ENCODE results near the gene ZNF664. TPM values are rescaled to one million over a fixed set of nuclear protein-coding genes. Genes with fewer than 3 reads are reported as not detected.

ZNF664 gene
- total and polyA plus RNA-seq, 2 of the 13 experiments (the other 11 are each of a cell fraction or from before 2014, with no cell fraction given): 43.9 to 56.5 TPM

DNA sequence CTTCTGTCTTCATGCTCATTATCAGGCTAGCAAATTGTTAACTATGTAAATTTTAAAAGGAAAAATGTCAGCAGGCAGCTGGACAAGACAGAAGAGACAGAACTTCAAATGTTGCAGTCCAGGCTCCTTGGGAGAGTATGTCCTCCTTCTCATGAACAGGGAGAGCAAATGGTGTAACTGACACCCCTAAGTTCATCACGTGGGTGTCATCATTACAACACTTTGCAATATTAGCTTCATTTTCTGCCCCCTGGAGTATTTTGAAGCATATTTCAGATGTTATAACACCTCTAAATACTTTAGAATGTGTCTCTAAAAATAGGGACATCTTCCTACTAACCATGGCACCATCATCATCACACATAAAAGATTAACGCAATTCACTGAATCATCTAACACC is 62.1 kb downstream of the ZNF664 start:
- H3K9ac ChIP-seq (ENCODE audit: insufficient read depth, low read depth, low read length): no peak overlapping the region
- H3K27me3 ChIP-seq (ENCODE audit: control insufficient read depth in 1 of 2, insufficient read depth in 2 of 2, low read length in 2 of 2): peaks cover 2 to 3% of the 10 kb centered on the region in 2 experiments; a peak in 2 of 5 replicates
- H3K27ac ChIP-seq (ENCODE audit: extremely low read length, insufficient read depth, low read length): no peak overlapping the region
- FAIRE-seq (no peak), ATAC-seq (no peak), DNase-seq (ENCODE audit: low spot score) (no peak)
- BruUV-seq (replicated peaks): no TSS peak
- H2AFZ ChIP-seq (ENCODE audit: low read length): no peak overlapping the region
- no peak overlapping the region for H3K4me2 ChIP-seq (ENCODE audit: low read depth, low read length)
- intact Hi-C loops (cut with micrococcal nuclease; ENCODE audit: unreplicated experiment): loop anchor here (5.0 kb wide), 1 partner anchor 737 kb away; no protein-coding TSS in a partner anchor
- TF ChIP-seq CBX5 (CRISPR knock-in tag; IDR thresholded peaks at IDR 0.05; ENCODE audit: borderline replicate concordance) (no peak), KDM3A (CRISPR knock-in tag; IDR thresholded peaks at IDR 0.05; ENCODE audit: low read depth) (no peak), ATF5 (CRISPR knock-in tag; IDR thresholded peaks at IDR 0.05; ENCODE audit: low read depth) (no peak), RXRB (CRISPR knock-in tag; IDR thresholded peaks at IDR 0.05; ENCODE audit: borderline replicate concordance) (no peak), NR2F2 (IDR thresholded peaks at IDR 0.05; ENCODE audit: borderline replicate concordance, low read depth) (no peak), CEBPB (IDR thresholded peaks at IDR 0.05; ENCODE audit: borderline replicate concordance, low read depth, low read length) (no peak), NPAS2 (CRISPR knock-in tag; IDR thresholded peaks at IDR 0.05; ENCODE audit: borderline replicate concordance) (no peak), ZFP91 (CRISPR knock-in tag; IDR thresholded peaks at IDR 0.05; ENCODE audit: borderline replicate concordance) (no peak), ZNF251 (CRISPR knock-in tag; IDR thresholded peaks at IDR 0.05) (no peak), POLR2AphosphoS5 (IDR thresholded peaks at IDR 0.05; ENCODE audit: low read depth, low read length) (no peak), THAP8 (CRISPR knock-in tag; IDR thresholded peaks at IDR 0.05; ENCODE audit: borderline replicate concordance) (no peak), LCORL (IDR thresholded peaks at IDR 0.05) (no peak), LCORL (CRISPR knock-in tag; IDR thresholded peaks at IDR 0.05) (no peak), ZEB1 (IDR thresholded peaks at IDR 0.05; ENCODE audit: insufficient replicate concordance, low read depth) (no peak), HDAC6 (IDR thresholded peaks at IDR 0.05; ENCODE audit: low read depth, low read length) (no peak), ISL2 (CRISPR knock-in tag; IDR thresholded peaks at IDR 0.05) (no peak)
- TF ChIP-seq, protein P1, sequence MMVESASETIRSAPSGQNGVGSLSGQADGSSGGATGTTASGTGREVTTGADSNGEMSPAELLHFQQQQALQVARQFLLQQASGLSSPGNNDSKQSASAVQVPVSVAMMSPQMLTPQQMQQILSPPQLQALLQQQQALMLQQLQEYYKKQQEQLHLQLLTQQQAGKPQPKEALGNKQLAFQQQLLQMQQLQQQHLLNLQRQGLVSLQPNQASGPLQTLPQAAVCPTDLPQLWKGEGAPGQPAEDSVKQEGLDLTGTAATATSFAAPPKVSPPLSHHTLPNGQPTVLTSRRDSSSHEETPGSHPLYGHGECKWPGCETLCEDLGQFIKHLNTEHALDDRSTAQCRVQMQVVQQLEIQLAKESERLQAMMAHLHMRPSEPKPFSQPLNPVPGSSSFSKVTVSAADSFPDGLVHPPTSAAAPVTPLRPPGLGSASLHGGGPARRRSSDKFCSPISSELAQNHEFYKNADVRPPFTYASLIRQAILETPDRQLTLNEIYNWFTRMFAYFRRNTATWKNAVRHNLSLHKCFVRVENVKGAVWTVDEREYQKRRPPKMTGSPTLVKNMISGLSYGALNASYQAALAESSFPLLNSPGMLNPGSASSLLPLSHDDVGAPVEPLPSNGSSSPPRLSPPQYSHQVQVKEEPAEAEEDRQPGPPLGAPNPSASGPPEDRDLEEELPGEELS (CRISPR knock-in tag; IDR thresholded peaks at IDR 0.05): no peak
- TF ChIP-seq, protein P2, sequence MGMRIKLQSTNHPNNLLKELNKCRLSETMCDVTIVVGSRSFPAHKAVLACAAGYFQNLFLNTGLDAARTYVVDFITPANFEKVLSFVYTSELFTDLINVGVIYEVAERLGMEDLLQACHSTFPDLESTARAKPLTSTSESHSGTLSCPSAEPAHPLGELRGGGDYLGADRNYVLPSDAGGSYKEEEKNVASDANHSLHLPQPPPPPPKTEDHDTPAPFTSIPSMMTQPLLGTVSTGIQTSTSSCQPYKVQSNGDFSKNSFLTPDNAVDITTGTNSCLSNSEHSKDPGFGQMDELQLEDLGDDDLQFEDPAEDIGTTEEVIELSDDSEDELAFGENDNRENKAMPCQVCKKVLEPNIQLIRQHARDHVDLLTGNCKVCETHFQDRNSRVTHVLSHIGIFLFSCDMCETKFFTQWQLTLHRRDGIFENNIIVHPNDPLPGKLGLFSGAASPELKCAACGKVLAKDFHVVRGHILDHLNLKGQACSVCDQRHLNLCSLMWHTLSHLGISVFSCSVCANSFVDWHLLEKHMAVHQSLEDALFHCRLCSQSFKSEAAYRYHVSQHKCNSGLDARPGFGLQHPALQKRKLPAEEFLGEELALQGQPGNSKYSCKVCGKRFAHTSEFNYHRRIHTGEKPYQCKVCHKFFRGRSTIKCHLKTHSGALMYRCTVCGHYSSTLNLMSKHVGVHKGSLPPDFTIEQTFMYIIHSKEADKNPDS (CRISPR knock-in tag; IDR thresholded peaks at IDR 0.05): no peak
- H3K79me2 ChIP-seq (ENCODE audit: insufficient read depth, low read length): no peaks in the 10 kb centered on the region
- no peaks in the 10 kb centered on the region for H4K20me1 ChIP-seq (ENCODE audit: insufficient read depth, low read length)
- H3K9me3 ChIP-seq (ENCODE audit: low read length): no peaks in the 10 kb centered on the region
- H3K4me1 ChIP-seq (ENCODE audit: insufficient read depth, low read length): no peaks in the 10 kb centered on the region
- no peaks in the 10 kb centered on the region for H3K36me3 ChIP-seq (replicated peaks in 1 of 2; ENCODE audit: control insufficient read depth in 1 of 2, insufficient read depth in 2 of 2, low read length in 2 of 2)
- POLR2A ChIA-PET: no interaction called here
- CTCF ChIA-PET (ENCODE audit: low intra/inter-chr PET ratio, low total read pairs): interaction anchor here (2.2 to 5.2 kb wide), 2 partner anchors 285 to 736 kb away, joined by 6 to 59 read pairs; no protein-coding TSS in a partner anchor
- in situ Hi-C loops (cut with HindIII; ENCODE audit: extremely low pct_ligation_motif_present, low pct_unique_long_range_greater_than_20kb): no loop called here
- no peak overlapping the region for H3K4me3 ChIP-seq (replicated peaks in 1 of 3; ENCODE audit: insufficient read depth in 1 of 3, low read depth in 2 of 3, low read length in 3 of 3)
- 8% methylated on average over 2 of the region's 2 CpGs for WGBS (ENCODE audit: low lambda C conversion rate)
